T-helper 1 cell treated with Interleukin-12 subunit alpha and Interleukin-12 subunit beta and Interleukin-4 antibody, amounts not matched to agents 30 μg/mL and 1 μg/mL, for 36 hours (primary cell): ENCODE measurements around the gene PPM1L.
"Not testable (repeated sequence)": the region's sequence is repeated elsewhere in the genome, so short reads cannot be mapped to it uniquely, and the experiment has no call there.

ENCODE experiments used
- H3K27ac Mint-ChIP-seq: one replicate; pipeline ENCODE4 v1.8.0; 2021; ENCODE audit warnings: mild to moderate bottlenecking, mixed read lengths
- H3K27me3 Mint-ChIP-seq: one replicate; pipeline ENCODE4 v1.8.0; 2021; ENCODE audit warnings: low read depth, mixed read lengths
- H3K36me3 Mint-ChIP-seq: one replicate; pipeline ENCODE4 v1.8.0; 2021; ENCODE audit warnings: low read depth, mixed read lengths
- H3K4me1 Mint-ChIP-seq: one replicate; pipeline ENCODE4 v1.8.0; 2021; ENCODE audit warnings: low read depth, mixed read lengths
- H3K4me3 Mint-ChIP-seq: one replicate; pipeline ENCODE4 v1.8.0; 2021; ENCODE audit warnings: mild to moderate bottlenecking, moderate library complexity, mixed read lengths
- H3K9me3 Mint-ChIP-seq: one replicate; pipeline ENCODE4 v1.8.0; 2021; ENCODE audit warnings: mixed read lengths

Gene PPM1L

GRCh38 chr3:160755776-160756304 lies at the start of gene PPM1L:
Gene PPM1L (plus strand): TSS chr3:160756231.
- Mint-ChIP-seq H3K9me3 (no peaks in the 10 kb centered on the region), H3K27me3 (peaks cover 57% of the 10 kb centered on the region), H3K4me3 (peak within 1 kb of the TSS; percentile 88), H3K4me1 (peaks cover 24% of the 10 kb centered on the region), H3K36me3 (peaks cover 5% of the 10 kb centered on the region), H3K27ac (peak within 1 kb of the TSS; percentile 96)

GRCh38 chr3:160707187-160707794 lies 48.7 kb upstream of the PPM1L start:
- H3K27me3 Mint-ChIP-seq, result peaks cover 44% of the 10 kb centered on the region

GRCh38 chr3:160709477-160710182 lies 46.4 kb upstream of the PPM1L start:
- no peak overlapping the region for H3K27ac Mint-ChIP-seq
- H3K4me3 Mint-ChIP-seq, result no peak overlapping the region
- H3K36me3 Mint-ChIP-seq, result no peaks in the 10 kb centered on the region
- H3K27me3 Mint-ChIP-seq, result peaks cover 42% of the 10 kb centered on the region
- no peaks in the 10 kb centered on the region for H3K9me3 Mint-ChIP-seq
- no peaks in the 10 kb centered on the region for H3K4me1 Mint-ChIP-seq

More at GRCh38 chr3:160707187-160707794, 48.7 kb upstream of the PPM1L start:
- no peak overlapping the region for H3K27ac Mint-ChIP-seq
- no peak overlapping the region for H3K4me3 Mint-ChIP-seq
- H3K4me1 Mint-ChIP-seq, result no peaks in the 10 kb centered on the region
- no peaks in the 10 kb centered on the region for H3K36me3 Mint-ChIP-seq
- H3K9me3 Mint-ChIP-seq, result no peaks in the 10 kb centered on the region

- H3K4me3 Mint-ChIP-seq, H3K27ac Mint-ChIP-seq, H3K36me3 Mint-ChIP-seq, H3K4me1 Mint-ChIP-seq, H3K9me3 Mint-ChIP-seq: not testable (repeated sequence)
- H3K27me3 Mint-ChIP-seq, result peaks cover 25% of the 10 kb centered on the region
These were observed 42.9 kb upstream of the PPM1L start for GRCh38 chr3:160713144-160713543.

GRCh38 chr3:160719710-160720109 lies 36.3 kb upstream of the PPM1L start:
- H3K27ac Mint-ChIP-seq, result no peak overlapping the region
- H3K4me1 Mint-ChIP-seq, result no peaks in the 10 kb centered on the region
- H3K9me3 Mint-ChIP-seq, result no peaks in the 10 kb centered on the region
- no peaks in the 10 kb centered on the region for H3K36me3 Mint-ChIP-seq
- H3K27me3 Mint-ChIP-seq, result peaks cover 6% of the 10 kb centered on the region
- H3K4me3 Mint-ChIP-seq, result no peak overlapping the region

GRCh38 chr3:160720123-160720746 lies 35.8 kb upstream of the PPM1L start:
- Mint-ChIP-seq H3K9me3 (no peaks in the 10 kb centered on the region), H3K27ac (no peak overlapping the region), H3K27me3 (peaks cover 6% of the 10 kb centered on the region), H3K4me1 (no peaks in the 10 kb centered on the region), H3K4me3 (no peak overlapping the region), H3K36me3 (no peaks in the 10 kb centered on the region)

GRCh38 chr3:160722331-160722730 lies 33.7 kb upstream of the PPM1L start:
- Mint-ChIP-seq H3K27ac (no peak overlapping the region), H3K9me3 (no peaks in the 10 kb centered on the region), H3K4me1 (no peaks in the 10 kb centered on the region), H3K27me3 (peaks cover 6% of the 10 kb centered on the region), H3K36me3 (no peaks in the 10 kb centered on the region), H3K4me3 (no peak overlapping the region)

GRCh38 chr3:160725338-160725737 lies 30.7 kb upstream of the PPM1L start:
- Mint-ChIP-seq H3K27me3 (peaks cover 6% of the 10 kb centered on the region), H3K27ac (no peak overlapping the region), H3K36me3 (no peaks in the 10 kb centered on the region), H3K4me3 (no peak overlapping the region), H3K4me1 (no peaks in the 10 kb centered on the region), H3K9me3 (no peaks in the 10 kb centered on the region)

GRCh38 chr3:160735826-160736225 lies 20.2 kb upstream of the PPM1L start:
- Mint-ChIP-seq H3K4me3 (no peak overlapping the region), H3K4me1 (no peaks in the 10 kb centered on the region)

GRCh38 chr3:160738048-160738447 lies 18.0 kb upstream of the PPM1L start:
- H3K36me3 Mint-ChIP-seq, result no peaks in the 10 kb centered on the region
- H3K27me3 Mint-ChIP-seq, result peaks cover 39% of the 10 kb centered on the region
- no peak overlapping the region for H3K27ac Mint-ChIP-seq

More at GRCh38 chr3:160735826-160736225, 20.2 kb upstream of the PPM1L start:
- H3K9me3 Mint-ChIP-seq, result no peaks in the 10 kb centered on the region
- no peak overlapping the region for H3K27ac Mint-ChIP-seq
- H3K36me3 Mint-ChIP-seq, result no peaks in the 10 kb centered on the region
- H3K27me3 Mint-ChIP-seq, result peaks cover 23% of the 10 kb centered on the region

GRCh38 chr3:160739079-160739478 lies 17.0 kb upstream of the PPM1L start:
- Mint-ChIP-seq H3K4me3 (no peak overlapping the region), H3K27ac (no peak overlapping the region), H3K27me3 (peaks cover 48% of the 10 kb centered on the region), H3K4me1 (no peaks in the 10 kb centered on the region), H3K36me3 (no peaks in the 10 kb centered on the region), H3K9me3 (no peaks in the 10 kb centered on the region)

More at GRCh38 chr3:160738048-160738447, 18.0 kb upstream of the PPM1L start:
- no peak overlapping the region for H3K4me3 Mint-ChIP-seq
- H3K4me1 Mint-ChIP-seq, result no peaks in the 10 kb centered on the region
- no peaks in the 10 kb centered on the region for H3K9me3 Mint-ChIP-seq

GRCh38 chr3:160746976-160747375 lies 9.1 kb upstream of the PPM1L start:
- Mint-ChIP-seq H3K27ac (no peak overlapping the region), H3K9me3 (no peaks in the 10 kb centered on the region), H3K27me3 (peaks cover 58% of the 10 kb centered on the region), H3K36me3 (no peaks in the 10 kb centered on the region), H3K4me1 (no peaks in the 10 kb centered on the region), H3K4me3 (no peak overlapping the region)

GRCh38 chr3:160747422-160747821 lies 8.6 kb upstream of the PPM1L start:
- no peak overlapping the region for H3K4me3 Mint-ChIP-seq
- no peaks in the 10 kb centered on the region for H3K4me1 Mint-ChIP-seq

GRCh38 chr3:160748231-160748630 lies 7.8 kb upstream of the PPM1L start:
- Mint-ChIP-seq H3K27me3 (peaks cover 54% of the 10 kb centered on the region), H3K36me3 (no peaks in the 10 kb centered on the region), H3K27ac (no peak overlapping the region), H3K9me3 (no peaks in the 10 kb centered on the region), H3K4me1 (no peaks in the 10 kb centered on the region), H3K4me3 (no peak overlapping the region)

More at GRCh38 chr3:160747422-160747821, 8.6 kb upstream of the PPM1L start:
- H3K36me3 Mint-ChIP-seq, result no peaks in the 10 kb centered on the region
- H3K27me3 Mint-ChIP-seq, result peaks cover 55% of the 10 kb centered on the region
- H3K27ac Mint-ChIP-seq, result no peak overlapping the region
- no peaks in the 10 kb centered on the region for H3K9me3 Mint-ChIP-seq

GRCh38 chr3:160748787-160749186 lies 7.2 kb upstream of the PPM1L start:
- peaks cover 52% of the 10 kb centered on the region for H3K27me3 Mint-ChIP-seq
- H3K4me1 Mint-ChIP-seq, result no peaks in the 10 kb centered on the region
- no peak overlapping the region for H3K27ac Mint-ChIP-seq

More at GRCh38 chr3:160748787-160749186, 7.2 kb upstream of the PPM1L start:
- no peaks in the 10 kb centered on the region for H3K36me3 Mint-ChIP-seq
- no peak overlapping the region for H3K4me3 Mint-ChIP-seq
- no peaks in the 10 kb centered on the region for H3K9me3 Mint-ChIP-seq
